Stomach (tissue), 9 donors: ENCODE measurements around the gene KCNQ5. TPM values are rescaled to one million over a fixed set of nuclear protein-coding genes. Genes with fewer than 3 reads are reported as not detected.

Source experiments
- DNase-seq, 2 donors: peaks; one replicate each; pipeline versions ENCODE4 v3.0.0 to v3.0.0-alpha.2; 2013 to 2019
- H3K27ac ChIP-seq, 5 donors: fragments of 200-600 bp in 4 of 5; sonication (generic) in 4 of 5; one replicate each; pipeline ENCODE4 v1.5.1; 2013 to 2019; ENCODE audit warnings: mild to moderate bottlenecking in 1 of 5, moderate library complexity in 1 of 5
- H3K27me3 ChIP-seq, 3 donors: fragments of 200-600 bp; sonication (generic); one replicate each; pipeline ENCODE4 v1.5.1; 2017 to 2019; ENCODE audit warnings: mixed run types in 1 of 3
- H3K36me3 ChIP-seq, 4 donors: fragments of 200-600 bp; sonication (generic); 1 replicate in 3 of 4; 2 replicates in 1 of 4; pipeline ENCODE4 v1.5.1; 2016 to 2019
- H3K4me1 ChIP-seq, 4 donors: fragments of 200-600 bp; sonication (generic); one replicate each; pipeline ENCODE4 v1.5.1; 2016 to 2019
- H3K4me3 ChIP-seq, 4 donors: fragments of 200-600 bp; sonication (generic) in 3 of 4; one replicate each; pipeline ENCODE4 v1.5.1; 2016 to 2019; ENCODE audit warnings: mild to moderate bottlenecking in 1 of 4
- H3K9me3 ChIP-seq, 4 donors: fragments of 200-600 bp; sonication (generic); one replicate each; pipeline ENCODE4 v1.5.1; 2016 to 2019
- EP300 ChIP-seq: sonication (generic); formaldehyde crosslinking; IDR thresholded peaks from one replicate; pipeline ENCODE4 v1.6.1; 2017; ENCODE audit warnings: antibody characterized with exemption
- POLR2A ChIP-seq, 4 donors: fragments of 450-650 bp; IDR thresholded peaks; one replicate each; pipeline ENCODE4 v1.6.1; 2016; ENCODE audit warnings: antibody characterized with exemption in 4 of 4, control low read depth in 2 of 4, mild to moderate bottlenecking in 1 of 4, moderate library complexity in 1 of 4
- POLR2AphosphoS5 ChIP-seq, 3 donors: sonication (generic); formaldehyde crosslinking; IDR thresholded peaks; one replicate each; pipeline ENCODE4 v1.6.1; 2016; ENCODE audit warnings: antibody characterized with exemption in 3 of 3
- WGBS, 5 donors: extraction: QIAGEN DNeasy Blood & Tissue Kit in 3 of 5; methylation state at CpG; one replicate each; pipeline versions ENCODE4 v1.1.5 to v1.1.7; 2013 to 2018; 5-methylcytosine and 5-hydroxymethylcytosine counted together
- intact Hi-C: fragments of 100-400 bp; cut with DNase I; formaldehyde crosslinking; loops from one replicate; pipeline ENCODE4 v1.15.1; 2023; ENCODE audit warnings: low total_unique reads
- polyA plus RNA-seq, 3 donors: library from polyadenylated mRNA; stranded (reverse); fragments of 200-250 nt; gene quantifications; one replicate each; pipeline ENCODE4 v1.2.3, GENCODE V29; 2013
- total RNA-seq, 5 donors: library from RNA; depleted of rRNA; stranded (reverse); fragments of >200 nt; gene quantifications; one replicate each; pipeline versions ENCODE4 v1.1.0 to v1.2.3, GENCODE V29; 2014 to 2016
- TF ChIP-seq, protein P1 (sequence below), 7 experiments: fragments of 450-650 bp in 4 of 7; fragments of 200-600 bp in 3 of 7; sonication (generic) in 3 of 7; IDR thresholded peaks; one replicate each; pipeline ENCODE4 v1.5.1; 2016 to 2019; ENCODE audit warnings: antibody characterized with exemption in 7 of 7, control low read depth in 2 of 7, mild to moderate bottlenecking in 1 of 7
- donor health status: healthy with polysubstance abuse.
- donor health status: Bipolar disorder and iron deficiency.
- donor health status: healthy.

KCNQ5 gene
- total and polyA plus RNA-seq, 8 donors = 0.12 to 2.8 (median 0.37) TPM; not detected in 2

DNA sequence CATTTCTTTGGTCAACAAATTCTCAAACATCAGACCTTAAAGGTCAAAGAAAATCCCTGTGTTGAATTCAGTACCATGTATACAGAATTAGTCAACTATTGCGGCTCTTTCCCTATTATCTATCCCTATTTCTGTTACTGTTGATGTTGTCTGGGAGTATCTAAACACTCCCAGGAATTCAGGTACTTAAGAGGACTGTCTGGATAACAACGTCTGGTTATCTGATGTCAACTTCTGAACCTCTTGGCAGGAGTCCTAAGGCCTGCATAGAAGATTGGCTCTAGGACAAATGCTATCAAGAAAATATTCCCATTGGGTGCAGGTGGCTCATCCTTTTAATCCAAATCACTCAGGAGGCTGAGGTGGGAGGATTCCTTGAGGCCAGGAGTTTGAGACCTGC lies 347.8 kb downstream of the KCNQ5 start:
- H3K9me3 ChIP-seq = no peaks in the 10 kb centered on the region
- DNase-seq = no peak
- no peaks in the 10 kb centered on the region for H3K4me1 ChIP-seq
- WGBS, 5 donors = 40 to 63% (median 51%) methylated on average over 2 of the region's 2 CpGs
- intact Hi-C loops = no loop called here
- no peak overlapping the region for H3K27ac ChIP-seq
- H3K36me3 ChIP-seq = no peaks in the 10 kb centered on the region
- H3K27me3 ChIP-seq = no peaks in the 10 kb centered on the region
- no peak for TF ChIP-seq POLR2AphosphoS5 (IDR thresholded peaks at IDR 0.05)
- H3K4me3 ChIP-seq = no peak overlapping the region

DNA sequence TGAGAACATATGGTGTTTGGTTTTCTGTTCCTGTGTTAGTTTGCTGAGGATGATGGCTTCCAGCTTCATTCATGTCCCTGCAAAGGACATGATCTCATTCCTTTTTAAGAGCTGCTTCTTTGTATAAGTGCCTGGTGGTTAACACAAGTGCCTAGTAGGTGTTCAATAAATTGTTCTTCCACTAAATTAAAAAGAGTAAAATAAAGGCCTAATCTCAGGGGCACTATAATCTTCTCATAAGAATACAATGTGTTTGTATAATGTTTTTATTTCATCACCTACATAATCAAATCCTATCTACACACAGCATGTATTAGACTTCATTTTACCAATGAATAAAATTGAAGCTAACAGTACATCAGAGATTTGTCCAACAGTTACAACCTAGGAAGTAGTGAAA lies 350.7 kb downstream of the KCNQ5 start:
- intact Hi-C loops = no loop called here
- H3K4me3 ChIP-seq = no peak overlapping the region
- TF ChIP-seq POLR2A (IDR thresholded peaks at IDR 0.05) (no peak), EP300 (no peak), POLR2AphosphoS5 (IDR thresholded peaks at IDR 0.05) (no peak)
- TF ChIP-seq, protein P1, sequence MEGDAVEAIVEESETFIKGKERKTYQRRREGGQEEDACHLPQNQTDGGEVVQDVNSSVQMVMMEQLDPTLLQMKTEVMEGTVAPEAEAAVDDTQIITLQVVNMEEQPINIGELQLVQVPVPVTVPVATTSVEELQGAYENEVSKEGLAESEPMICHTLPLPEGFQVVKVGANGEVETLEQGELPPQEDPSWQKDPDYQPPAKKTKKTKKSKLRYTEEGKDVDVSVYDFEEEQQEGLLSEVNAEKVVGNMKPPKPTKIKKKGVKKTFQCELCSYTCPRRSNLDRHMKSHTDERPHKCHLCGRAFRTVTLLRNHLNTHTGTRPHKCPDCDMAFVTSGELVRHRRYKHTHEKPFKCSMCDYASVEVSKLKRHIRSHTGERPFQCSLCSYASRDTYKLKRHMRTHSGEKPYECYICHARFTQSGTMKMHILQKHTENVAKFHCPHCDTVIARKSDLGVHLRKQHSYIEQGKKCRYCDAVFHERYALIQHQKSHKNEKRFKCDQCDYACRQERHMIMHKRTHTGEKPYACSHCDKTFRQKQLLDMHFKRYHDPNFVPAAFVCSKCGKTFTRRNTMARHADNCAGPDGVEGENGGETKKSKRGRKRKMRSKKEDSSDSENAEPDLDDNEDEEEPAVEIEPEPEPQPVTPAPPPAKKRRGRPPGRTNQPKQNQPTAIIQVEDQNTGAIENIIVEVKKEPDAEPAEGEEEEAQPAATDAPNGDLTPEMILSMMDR (IDR thresholded peaks at IDR 0.05) = no peak
- no peaks in the 10 kb centered on the region for H3K9me3 ChIP-seq
- no peak for DNase-seq
- H3K27me3 ChIP-seq = no peaks in the 10 kb centered on the region
- no peaks in the 10 kb centered on the region for H3K36me3 ChIP-seq
- no peak overlapping the region for H3K27ac ChIP-seq
- no peaks in the 10 kb centered on the region for H3K4me1 ChIP-seq

GRCh38 chr6:72974276-72974675 lies 352.4 kb downstream of the KCNQ5 start:
- H3K9me3 ChIP-seq = no peaks in the 10 kb centered on the region
- intact Hi-C loops = no loop called here
- H3K4me3 ChIP-seq = no peak overlapping the region
- H3K36me3 ChIP-seq = no peaks in the 10 kb centered on the region
- no peak for DNase-seq
- TF ChIP-seq, protein P1 (IDR thresholded peaks at IDR 0.05) = no peak
- TF ChIP-seq EP300 = no peak
- no peak for TF ChIP-seq POLR2AphosphoS5 (IDR thresholded peaks at IDR 0.05)
- no peak for TF ChIP-seq POLR2A (IDR thresholded peaks at IDR 0.05)
- H3K27ac ChIP-seq = no peak overlapping the region
- WGBS, 5 donors = 71 to 86% (median 74%) methylated on average over 2 of the region's 2 CpGs
- no peaks in the 10 kb centered on the region for H3K27me3 ChIP-seq
- H3K4me1 ChIP-seq = no peaks in the 10 kb centered on the region

DNA sequence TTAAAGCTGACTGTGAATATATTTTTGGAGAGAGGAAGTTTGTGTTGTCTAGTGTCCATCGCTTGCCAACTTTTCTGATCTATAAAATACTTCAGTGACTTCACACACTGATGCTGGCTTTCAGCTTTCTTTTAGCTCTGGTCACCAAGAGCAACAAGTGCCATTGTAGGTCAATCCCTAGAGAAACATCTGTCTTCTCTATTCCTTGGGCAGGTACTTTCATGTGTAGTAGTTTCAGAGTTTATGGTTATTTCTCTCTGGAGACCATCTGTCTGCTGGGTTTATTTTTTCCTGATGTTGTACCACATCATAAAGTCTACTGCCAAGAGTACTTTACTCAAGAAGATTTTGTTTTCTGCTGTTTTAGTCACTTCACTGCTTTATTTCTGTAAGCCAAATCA lies 353.5 kb downstream of the KCNQ5 start:
- no peak overlapping the region for H3K27ac ChIP-seq
- no peaks in the 10 kb centered on the region for H3K36me3 ChIP-seq
- intact Hi-C loops = no loop called here
- no peaks in the 10 kb centered on the region for H3K27me3 ChIP-seq
- 70 to 89% (median 79%) methylated on average over 1 of the region's 1 CpG for WGBS, 5 donors
- DNase-seq = no peak
- no peaks in the 10 kb centered on the region for H3K4me1 ChIP-seq
- TF ChIP-seq POLR2AphosphoS5 (IDR thresholded peaks at IDR 0.05) = no peak
- TF ChIP-seq, protein P1 (IDR thresholded peaks at IDR 0.05) = no peak
- TF ChIP-seq POLR2A (IDR thresholded peaks at IDR 0.05) = no peak
- no peak for TF ChIP-seq EP300
- H3K4me3 ChIP-seq = no peak overlapping the region
- H3K9me3 ChIP-seq = no peaks in the 10 kb centered on the region

- H3K4me1 ChIP-seq = no peaks in the 10 kb centered on the region
- H3K4me3 ChIP-seq = no peak overlapping the region
- H3K9me3 ChIP-seq = no peaks in the 10 kb centered on the region
- intact Hi-C loops = no loop called here
- H3K27me3 ChIP-seq = no peaks in the 10 kb centered on the region
- TF ChIP-seq POLR2AphosphoS5 (IDR thresholded peaks at IDR 0.05) (no peak), EP300 (no peak), POLR2A (IDR thresholded peaks at IDR 0.05) (no peak)
- TF ChIP-seq, protein P1 (IDR thresholded peaks at IDR 0.05) = no peak
- DNase-seq = no peak
- WGBS, 5 donors = 28 to 47% (median 33%) methylated on average over 2 of the region's 2 CpGs
- no peaks in the 10 kb centered on the region for H3K36me3 ChIP-seq
- no peak overlapping the region for H3K27ac ChIP-seq
These were observed 354.6 kb downstream of the KCNQ5 start for GRCh38 chr6:72976484-72976883.
